B cell (primary cell): ENCODE measurements around the gene CNTN2.

Source experiments
- CTCF ChIP-seq: fragments of 200-600 bp; IDR thresholded peaks from one replicate; pipeline ENCODE4 v1.8.0; 2022; ENCODE audit warnings: antibody characterized with exemption, mild to moderate bottlenecking
- EZH2 ChIP-seq: IDR thresholded peaks from 2 replicates; pipeline ENCODE4 v1.6.1; 2012; ENCODE audit warnings: borderline replicate concordance, low read depth, mild to moderate bottlenecking, moderate library complexity, low read length; ENCODE audit not compliant: insufficient read depth, poor library complexity, severe bottlenecking

DNA sequence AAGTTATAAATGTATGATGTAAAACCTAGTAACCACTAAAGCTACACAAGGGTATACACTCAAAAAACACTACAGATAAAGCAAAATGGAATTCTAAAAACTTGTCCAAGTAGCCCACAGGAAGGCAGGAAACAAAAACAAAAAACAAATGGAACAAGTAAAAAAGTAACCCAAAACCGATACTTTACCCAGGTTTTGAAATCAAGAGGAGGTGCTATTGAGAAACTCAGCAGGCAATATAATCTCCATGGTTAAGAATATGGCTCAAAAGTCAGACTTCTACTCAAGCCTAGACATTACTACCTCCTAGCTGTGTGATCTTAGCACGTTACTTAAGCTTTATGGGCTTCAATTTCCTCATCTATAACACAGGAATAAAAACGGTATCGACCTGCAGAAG, 65.5 kb downstream of the CNTN2 start:
- no peak for TF ChIP-seq CTCF
- TF ChIP-seq EZH2: no peak
